Measurements from ENCODE around the gene WSB1.

WSB1 gene

DNA sequence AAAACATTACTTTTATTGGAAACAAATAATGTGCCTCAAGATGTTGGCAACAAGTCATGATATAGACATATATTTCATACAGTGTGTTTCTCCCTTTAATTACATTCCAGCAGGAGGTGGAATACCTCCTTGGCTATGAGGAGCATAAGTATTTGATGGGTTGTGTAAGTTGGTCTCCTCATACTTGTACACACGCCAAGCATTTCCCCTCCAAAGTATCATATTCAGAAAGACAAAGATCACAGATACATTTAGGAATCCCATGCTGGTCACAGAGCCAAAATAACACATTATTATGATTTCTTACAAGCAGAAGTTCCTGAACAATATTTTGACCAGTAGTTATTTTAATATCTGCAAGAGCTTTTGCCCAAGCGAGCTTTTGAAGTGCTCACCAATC, 57.8 kb downstream of the WSB1 start:
- H3K4me3 ChIP-seq (ENCODE audit: low read length) = no peak overlapping the region
- DNase-seq (ENCODE audit: low read depth, low spot score) = no peak

DNA sequence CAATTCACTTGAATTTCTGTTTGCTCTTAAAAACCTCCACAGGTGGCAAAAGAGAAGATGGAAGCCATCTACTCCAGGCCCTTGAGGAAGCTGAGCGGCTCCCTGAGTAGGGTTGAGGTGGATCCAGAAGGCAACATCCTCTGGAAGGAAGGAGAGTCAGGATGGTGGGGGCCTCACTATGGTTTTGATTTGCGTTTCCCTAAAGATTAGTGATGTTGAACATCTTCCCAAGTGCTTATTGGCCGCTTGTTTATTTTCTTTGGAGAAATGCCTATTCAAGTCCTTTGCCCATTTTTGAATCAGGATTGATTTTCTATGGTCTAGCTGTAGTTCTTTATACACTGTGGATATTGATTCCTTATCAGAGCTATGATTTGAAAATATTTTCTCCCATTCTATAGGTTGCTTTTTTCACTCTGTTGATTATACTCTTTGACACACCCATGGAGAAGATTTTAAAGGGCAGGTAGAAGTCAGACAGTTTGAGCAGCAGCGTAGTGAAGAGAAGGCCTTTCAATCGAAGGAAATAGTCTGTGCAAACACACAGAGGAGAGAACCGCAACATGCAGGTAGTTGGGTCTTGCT, 58.6 kb downstream of the WSB1 start:
- H3K4me3 ChIP-seq (ENCODE audit: low read length) = peak overlapping the region; percentile 75

DNA sequence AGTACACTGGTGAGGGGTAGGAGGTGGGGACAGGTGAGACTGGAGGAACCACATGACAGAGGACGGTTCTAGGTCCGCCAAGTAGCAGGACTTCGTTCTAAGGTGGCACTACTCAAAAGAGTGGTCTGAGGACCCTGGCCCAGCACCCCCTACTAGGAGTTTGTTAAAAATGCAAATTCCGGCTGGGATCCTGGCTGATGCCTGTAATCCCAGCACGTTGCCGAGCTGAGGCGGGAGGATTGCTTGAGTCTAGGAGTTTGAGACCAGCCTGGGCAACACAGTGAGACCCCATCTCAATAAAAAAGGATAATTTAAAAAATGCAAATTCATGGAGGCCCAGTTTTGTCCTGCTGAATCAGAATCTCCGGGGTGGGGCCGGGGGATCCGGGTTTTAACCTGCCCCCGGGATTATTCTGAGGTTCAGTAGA, 59.1 kb downstream of the WSB1 start:
- H3K4me3 ChIP-seq (ENCODE audit: low read length) = peak overlapping the region; percentile 75
- DNase-seq (ENCODE audit: low read depth, low spot score) = no peak

More for the DNA sequence above, 58.6 kb downstream of the WSB1 start:
- DNase-seq (ENCODE audit: low read depth, low spot score) = no peak

DNA sequence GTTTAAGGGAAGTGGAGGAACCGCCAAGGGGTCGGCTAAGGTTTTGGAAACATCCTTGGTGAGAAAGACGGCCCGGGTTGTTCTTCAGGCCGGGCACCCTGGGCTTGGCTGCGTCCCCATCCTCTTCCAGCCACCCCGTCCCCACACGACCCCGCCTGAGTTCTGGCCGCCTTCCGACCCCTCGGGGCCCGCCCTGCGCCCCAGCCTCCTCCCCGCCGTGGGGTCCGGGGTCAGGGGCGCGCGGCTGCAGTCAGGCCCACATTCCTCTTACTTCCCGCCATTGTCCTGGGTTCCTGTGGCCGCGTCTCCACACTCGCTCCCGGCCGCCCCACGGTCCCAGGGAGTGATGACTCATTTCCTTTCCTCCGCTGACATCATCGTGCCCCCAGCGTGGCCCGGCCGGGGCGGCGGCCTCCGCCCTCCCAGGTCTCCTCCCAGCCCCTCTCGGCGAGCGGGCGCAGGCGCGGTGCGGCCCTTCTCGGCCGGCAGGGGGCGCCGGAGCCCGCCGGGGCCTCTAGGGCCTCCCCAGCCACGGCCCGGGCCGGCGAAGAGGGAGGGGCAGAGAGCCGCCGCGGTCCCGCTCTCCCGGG, 59.6 kb downstream of the WSB1 start:
- H3K4me3 ChIP-seq (ENCODE audit: low read length) = peak overlapping the region; percentile 75
- peak; percentile 72 for DNase-seq (ENCODE audit: low read depth, low spot score)

DNA sequence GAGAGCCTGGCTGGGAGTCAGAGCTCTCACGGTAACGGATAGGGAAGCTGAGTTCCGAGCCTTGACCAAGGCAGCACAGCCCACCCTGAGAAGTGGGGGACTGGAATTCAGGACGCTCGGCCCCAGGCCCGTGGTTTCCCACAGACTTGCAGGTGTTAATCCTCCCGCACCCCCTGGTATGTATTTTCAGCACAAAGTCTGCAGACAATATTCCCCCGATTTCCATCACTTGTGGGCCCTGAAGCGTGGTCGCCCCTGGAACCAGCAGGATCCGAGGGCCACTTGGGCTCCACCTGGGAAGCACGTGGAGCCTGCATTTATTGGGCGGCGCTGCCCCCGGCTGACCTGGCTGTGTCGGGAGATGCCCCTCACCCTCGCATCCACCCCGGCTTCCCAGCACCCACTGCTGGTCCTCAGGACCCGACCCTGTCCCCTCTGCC, 60.2 kb downstream of the WSB1 start:
- no peak for DNase-seq (ENCODE audit: low read depth, low spot score)

DNA sequence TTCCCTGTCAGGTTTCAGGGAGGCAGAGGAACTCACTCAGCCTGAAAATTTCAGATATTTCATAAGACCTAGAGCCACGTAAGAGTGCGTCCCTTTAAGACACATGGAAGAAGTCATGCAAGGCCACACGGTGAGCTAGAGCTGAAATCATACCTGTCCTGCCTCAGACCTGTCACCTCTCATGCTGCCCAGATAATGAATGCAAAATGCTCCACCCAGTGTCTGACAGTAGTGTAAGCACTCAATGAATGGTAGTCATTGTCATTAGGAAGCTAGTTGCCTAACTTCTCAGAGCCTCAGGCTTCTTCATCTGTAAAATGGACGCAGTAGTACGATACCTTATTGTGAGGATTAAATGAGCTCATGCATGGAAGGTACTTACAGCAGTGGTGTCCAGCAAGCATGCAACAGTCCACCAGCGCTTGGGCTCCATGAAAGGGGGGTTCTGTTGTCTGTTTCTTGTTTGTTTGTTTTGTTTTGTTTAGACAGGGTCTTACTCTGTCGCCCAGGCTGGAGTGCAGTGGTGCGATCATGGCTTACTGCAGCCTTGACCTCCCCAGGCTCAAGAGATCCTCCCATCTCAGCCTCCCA, 60.7 kb downstream of the WSB1 start:
- peak overlapping the region; percentile 75 for H3K4me3 ChIP-seq (ENCODE audit: low read length)
- peak; percentile 39 for DNase-seq (ENCODE audit: low read depth, low spot score)

More for the DNA sequence above, 60.2 kb downstream of the WSB1 start:
- H3K4me3 ChIP-seq (ENCODE audit: low read length) = peak overlapping the region; percentile 75

DNA sequence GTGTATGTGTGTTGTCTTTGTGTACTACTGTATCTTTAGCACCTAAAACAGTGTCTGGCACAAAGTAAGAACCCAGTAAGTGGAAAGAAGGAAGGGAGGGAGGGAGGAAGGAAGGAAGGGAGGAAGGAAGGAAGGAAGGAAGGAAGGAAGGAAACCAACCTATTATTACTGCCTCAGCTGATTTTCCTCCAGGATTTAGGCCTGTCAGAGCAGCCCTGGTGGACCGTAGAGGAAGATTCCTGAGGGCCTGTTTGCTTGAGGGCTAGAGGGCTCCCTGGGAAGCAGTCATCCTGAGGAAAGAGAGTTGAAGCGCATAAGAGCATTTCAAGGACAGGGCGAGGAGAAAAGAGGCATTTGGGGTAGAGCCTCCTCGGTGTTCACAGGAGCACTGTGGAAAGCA, 61.5 kb downstream of the WSB1 start:
- no peak overlapping the region for H3K4me3 ChIP-seq (ENCODE audit: low read length)
- DNase-seq (ENCODE audit: low read depth, low spot score) = no peak

DNA sequence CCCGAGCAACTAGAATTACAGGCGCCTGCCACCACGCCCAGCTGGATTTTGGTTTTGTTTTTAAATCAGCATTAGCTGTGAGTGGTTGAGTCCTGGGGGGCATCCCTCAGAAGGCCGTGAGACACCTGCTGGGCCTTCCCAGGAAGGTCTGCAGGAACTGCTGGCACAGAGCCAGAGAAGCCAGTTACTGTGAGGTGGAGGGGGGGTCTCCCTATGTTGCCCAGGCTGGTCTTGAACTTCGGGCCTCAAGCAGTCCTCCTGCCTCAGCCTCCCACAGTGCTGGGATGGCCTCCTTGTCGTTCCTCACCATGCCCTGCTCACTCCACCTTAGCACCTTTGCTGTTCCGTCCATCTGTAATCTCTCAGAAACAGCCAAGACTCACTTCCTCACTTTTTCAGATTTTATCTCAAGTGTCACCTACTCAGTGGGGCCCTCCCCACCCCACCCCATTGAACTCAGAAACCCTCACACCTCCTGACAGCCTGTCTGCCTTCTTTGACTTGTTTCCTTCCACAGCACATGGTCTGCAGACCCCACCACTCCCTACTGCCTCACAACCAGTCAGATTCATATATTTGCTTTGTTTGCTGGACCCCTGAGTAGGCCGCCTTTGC, 62.3 kb downstream of the WSB1 start:
- no peak overlapping the region for H3K4me3 ChIP-seq (ENCODE audit: low read length)
- DNase-seq (ENCODE audit: low read depth, low spot score) = peak; percentile 37

DNA sequence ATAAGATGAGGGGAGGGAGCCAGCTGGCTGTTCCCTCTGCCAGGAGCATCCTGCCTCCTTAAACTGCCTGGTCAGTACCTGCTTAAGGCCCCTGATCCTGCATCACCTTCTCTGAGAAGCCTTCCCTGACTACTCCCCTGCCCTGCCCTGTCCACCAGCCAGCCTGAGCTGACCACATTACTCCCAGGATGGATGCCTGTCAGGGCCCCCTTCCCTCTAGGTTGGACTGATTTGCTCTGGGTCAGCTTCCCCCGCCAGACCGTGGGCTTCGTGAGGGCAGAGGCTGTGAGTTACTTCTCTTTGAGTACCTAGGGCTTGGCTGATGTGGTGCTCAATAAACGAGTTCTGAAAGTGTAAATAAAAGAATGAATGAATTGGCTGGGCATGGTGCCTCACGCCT, 63.3 kb downstream of the WSB1 start:
- H3K4me3 ChIP-seq (ENCODE audit: low read length) = no peak overlapping the region
- no peak for DNase-seq (ENCODE audit: low read depth, low spot score)

DNA sequence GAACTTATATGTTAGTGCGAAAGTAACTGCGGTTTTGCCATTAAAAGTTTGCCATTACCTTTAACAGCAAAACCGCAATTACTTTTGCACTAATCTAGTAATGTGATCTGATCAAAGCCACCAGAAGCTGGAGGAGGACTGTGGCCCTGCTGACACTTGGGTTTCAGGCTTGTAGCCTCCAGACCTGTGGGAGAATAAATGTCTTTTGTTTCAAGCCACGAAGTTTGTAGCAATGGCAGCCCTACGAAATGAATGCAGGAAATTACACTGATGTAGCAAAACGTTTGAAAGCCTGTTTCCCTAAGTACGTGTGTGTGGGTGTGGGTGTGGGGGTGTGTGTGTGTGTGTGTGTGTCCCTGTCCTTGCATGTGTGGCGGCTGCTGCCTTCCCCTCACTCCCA, 66.6 kb downstream of the WSB1 start:
- no peak overlapping the region for H3K4me3 ChIP-seq (ENCODE audit: low read length)
- no peak for DNase-seq (ENCODE audit: low read depth, low spot score)

DNA sequence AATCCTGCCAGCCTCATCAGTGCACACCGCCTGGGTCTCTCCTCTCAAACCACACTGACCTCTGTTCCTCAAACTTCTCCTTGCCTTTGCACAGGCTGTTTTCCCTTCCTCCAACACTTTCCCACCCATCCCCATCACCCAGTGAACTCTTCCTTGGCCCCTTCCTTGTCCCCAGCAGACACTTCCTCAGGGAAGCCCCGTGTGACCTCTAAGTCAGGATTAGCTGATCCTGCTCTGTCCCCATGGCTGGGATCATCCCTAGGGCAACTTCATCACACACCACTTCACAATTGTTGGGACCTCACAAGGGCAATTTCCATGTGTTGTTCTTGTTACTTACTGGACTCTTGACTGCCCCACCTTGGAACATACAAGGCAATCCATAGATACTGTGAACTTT, 67.8 kb downstream of the WSB1 start:
- DNase-seq (ENCODE audit: low read depth, low spot score) = no peak
- H3K4me3 ChIP-seq (ENCODE audit: low read length) = no peak overlapping the region

DNA sequence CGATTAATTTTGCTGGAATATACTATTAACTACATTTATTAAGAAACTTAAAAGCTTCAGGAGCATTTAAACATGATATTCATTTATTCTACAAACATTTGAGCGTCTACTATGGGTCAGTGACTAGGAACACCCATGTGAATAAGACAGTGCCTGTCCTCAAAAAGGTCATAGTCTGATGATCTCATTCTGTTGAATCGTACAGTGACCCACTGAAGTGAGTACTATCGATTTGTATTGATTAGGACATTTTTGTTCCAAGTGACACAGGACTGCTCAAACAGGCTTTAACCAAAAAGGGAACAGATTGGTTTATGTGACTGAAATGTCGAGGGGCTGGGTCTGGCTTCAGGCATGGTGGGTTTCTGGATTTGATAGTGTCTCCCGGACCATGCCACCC, 68.6 kb downstream of the WSB1 start:
- no peak for DNase-seq (ENCODE audit: low read depth, low spot score)
- H3K4me3 ChIP-seq (ENCODE audit: low read length) = no peak overlapping the region

DNA sequence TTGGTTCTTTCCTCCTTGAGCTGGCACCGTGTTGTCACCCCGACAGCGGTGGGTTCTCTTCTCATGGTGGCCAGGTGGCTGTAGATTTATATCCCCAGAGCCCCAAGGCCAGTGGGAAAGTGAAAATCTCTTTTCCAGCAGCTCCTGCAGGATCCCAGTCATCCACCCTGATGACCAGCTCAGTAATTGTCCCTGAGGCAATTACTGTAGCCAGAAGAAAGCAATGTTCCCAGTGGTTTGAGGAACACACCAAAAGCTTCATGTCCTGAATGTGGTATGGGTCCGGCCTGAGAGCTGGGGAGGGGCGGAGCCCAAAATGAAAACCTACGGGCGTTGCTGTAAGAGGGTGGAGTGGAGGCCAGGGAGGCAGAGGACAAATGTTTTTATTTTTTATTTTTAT, 69.0 kb downstream of the WSB1 start:
- H3K4me3 ChIP-seq (ENCODE audit: low read length) = no peak overlapping the region

DNA sequence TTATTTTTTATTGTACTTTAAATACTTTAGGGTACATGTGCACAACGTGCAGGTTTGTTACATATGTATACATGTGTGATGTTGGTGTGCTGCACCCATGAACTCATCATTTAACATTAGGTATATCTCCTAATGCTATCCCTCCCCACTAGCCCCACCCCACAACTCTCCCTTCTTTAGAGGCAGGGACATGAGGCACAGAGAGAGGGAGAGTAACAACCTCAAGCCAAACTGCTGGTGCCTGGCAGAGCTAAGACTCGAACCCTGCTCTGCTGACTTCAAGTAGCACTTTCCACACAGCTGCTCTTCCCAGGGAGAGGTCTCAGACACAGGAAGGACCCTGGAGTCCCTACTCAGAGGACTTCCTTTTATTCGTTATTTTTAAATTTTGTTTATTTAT, 69.4 kb downstream of the WSB1 start:
- H3K4me3 ChIP-seq (ENCODE audit: low read length) = no peak overlapping the region
- DNase-seq (ENCODE audit: low read depth, low spot score) = no peak

More for the DNA sequence above, 69.0 kb downstream of the WSB1 start:
- no peak for DNase-seq (ENCODE audit: low read depth, low spot score)
